Activated naive CD4-positive, alpha-beta T cell treated with anti-CD3 and anti-CD28 coated beads, Interleukin-2, amount 10 ng/mL, durations not matched to agents 5 hours and 36 hours (primary cell): ENCODE data around the gene TOPAZ1. TPM values are rescaled to one million over a fixed set of nuclear protein-coding genes. Genes with fewer than 3 reads are reported as not detected.

ENCODE experiments used
- total RNA-seq, 2 experiments: library from RNA; stranded (reverse); gene quantifications; one replicate each; pipeline ENCODE4 v1.2.3, GENCODE V29; 2021

The TOPAZ1 gene
- not detected for total RNA-seq

DNA sequence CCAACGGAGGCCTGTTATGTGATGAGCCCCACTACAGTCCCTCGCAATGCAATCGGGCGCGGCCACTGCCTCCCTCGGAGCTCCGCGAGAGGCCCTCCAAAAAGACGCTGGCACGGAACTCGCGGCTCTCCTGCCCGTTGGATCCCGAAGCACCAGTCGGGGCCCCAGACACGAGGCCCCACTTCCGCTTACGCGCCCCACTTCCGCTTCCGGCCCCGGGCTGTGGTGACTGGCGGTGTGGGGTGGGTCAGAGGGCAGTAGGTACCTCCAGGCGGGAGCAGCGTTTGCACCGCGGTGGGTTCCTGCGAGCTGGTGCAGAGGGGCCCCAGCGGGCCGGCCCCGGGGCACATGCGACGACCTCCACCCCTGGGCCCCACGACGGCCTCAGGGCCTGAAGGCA lies at the start of gene TOPAZ1:
Gene TOPAZ1, plus strand, starts transcription at position 181 of the 400 bp plus-strand sequence. Its CDS starts 168 bp downstream, at position 349.

DNA sequence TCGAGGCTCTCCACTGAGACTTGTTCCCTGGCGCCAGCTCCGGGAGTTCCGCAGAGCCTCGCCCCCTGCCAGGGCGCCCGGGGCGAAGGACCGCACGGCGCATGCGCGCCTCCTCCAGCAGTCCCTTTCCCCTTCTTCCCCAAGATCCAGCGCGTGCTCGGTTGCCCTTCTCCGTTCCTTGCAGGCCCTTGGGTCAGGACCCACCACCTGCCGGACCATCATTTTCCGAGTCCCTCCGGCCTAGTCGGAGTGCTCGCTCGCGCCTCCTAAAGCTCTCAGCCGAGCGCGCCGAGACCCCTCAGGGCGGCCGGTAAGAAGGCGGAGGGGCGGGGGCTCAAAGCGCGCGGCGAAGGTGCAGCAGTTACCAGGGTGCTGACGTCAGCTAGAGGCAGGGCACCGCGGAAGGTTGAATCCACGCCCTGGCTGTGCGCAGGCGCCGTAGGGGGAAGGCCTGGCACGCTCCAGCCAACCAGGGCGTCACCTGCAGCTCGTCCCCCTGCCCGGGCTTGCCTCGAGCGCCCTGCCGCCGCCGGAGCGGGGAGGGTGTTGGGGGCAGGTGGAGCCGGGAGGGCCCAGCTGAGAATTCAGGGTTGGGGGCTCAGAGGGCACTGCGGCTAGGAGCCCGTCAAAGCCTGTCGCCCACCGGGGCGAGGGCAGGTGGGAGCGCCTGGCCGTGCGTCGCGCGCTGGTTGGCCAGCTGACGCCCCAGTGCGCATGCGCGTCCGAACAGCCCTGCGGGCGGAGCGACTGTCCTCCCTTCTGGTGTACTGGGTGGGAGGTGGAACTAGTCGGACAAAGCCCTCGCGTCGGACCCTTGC lies 96.5 kb downstream of the TOPAZ1 start, which contains the start of gene TCAIM:
Gene TCAIM, plus strand, starts transcription at position 757 of the 818 bp plus-strand sequence. CDS start 16,017 bp downstream, outside the sequence.

Other genes starting within 250 kb of the TOPAZ1 start
- gene TCAIM, start 96.9 kb downstream of the TOPAZ1 start, total RNA-seq: 10 to 100 TPM; 19.8 to 20.2 TPM
- gene ZNF445, start 235.8 kb downstream of the TOPAZ1 start, total RNA-seq: 10 to 100 TPM; 21.7 to 24.4 TPM